Measurements from ENCODE around the gene RNF166. TPM values are rescaled to one million over a fixed set of nuclear protein-coding genes. Genes with fewer than 3 reads are reported as not detected.

Gene RNF166
- total RNA-seq, 1 experiment from 2014 or later: 16.5 TPM

- H3K9me3 ChIP-seq: no peaks in the 10 kb centered on the region
- no peaks in the 10 kb centered on the region for H3K27me3 ChIP-seq
- DNase-seq: no peak
- H3K4me3 ChIP-seq: no peak overlapping the region
- H3K36me3 ChIP-seq: no peaks in the 10 kb centered on the region
These were observed 58.8 kb downstream of the RNF166 start for GRCh38 chr16:88647178-88648070.

Other genes starting within 250 kb of the RNF166 start
- gene ZC3H18, start 136.0 kb downstream of the RNF166 start, total RNA-seq (2014; rRNA removed; shearing (Covaris generic); ENCODE audit: low replicate concordance): 10.9 and 13.2 TPM in 2 replicates
- gene IL17C, start 67.8 kb downstream of the RNF166 start, total RNA-seq (2014; rRNA removed; shearing (Covaris generic); ENCODE audit: low replicate concordance): not detected in 2 replicates
- gene CYBA, start 55.4 kb downstream of the RNF166 start, total RNA-seq (2014; rRNA removed; shearing (Covaris generic); ENCODE audit: low replicate concordance): 10.7 and 21.2 TPM in 2 replicates
- 16.8 and 25.7 TPM in 2 replicates for gene MVD, start 43.3 kb downstream of the RNF166 start, total RNA-seq (2014; rRNA removed; shearing (Covaris generic); ENCODE audit: low replicate concordance)
- not detected in 2 replicates for gene SNAI3, start 19.9 kb downstream of the RNF166 start, total RNA-seq (2014; rRNA removed; shearing (Covaris generic); ENCODE audit: low replicate concordance)
- gene CTU2, start 95 bp upstream of the RNF166 start, total RNA-seq (2014; rRNA removed; shearing (Covaris generic); ENCODE audit: low replicate concordance): 13.6 and 16.8 TPM in 2 replicates
- 77.6 and 88.5 TPM in 2 replicates for gene PIEZO1, start 78.8 kb upstream of the RNF166 start, total RNA-seq (2014; rRNA removed; shearing (Covaris generic); ENCODE audit: low replicate concordance)
- gene CDT1, start 97.4 kb upstream of the RNF166 start, total RNA-seq (2014; rRNA removed; shearing (Covaris generic); ENCODE audit: low replicate concordance): 9.3 and 14.3 TPM in 2 replicates
- 290 and 307 TPM in 2 replicates for gene APRT, start 105.5 kb upstream of the RNF166 start, total RNA-seq (2014; rRNA removed; shearing (Covaris generic); ENCODE audit: low replicate concordance)
- gene GALNS, start 150.5 kb upstream of the RNF166 start, total RNA-seq (2014; rRNA removed; shearing (Covaris generic); ENCODE audit: low replicate concordance): 8.8 and 11.3 TPM in 2 replicates
- 34.4 and 35.6 TPM in 2 replicates for gene TRAPPC2L, start 150.7 kb upstream of the RNF166 start, total RNA-seq (2014; rRNA removed; shearing (Covaris generic); ENCODE audit: low replicate concordance)
- gene PABPN1L, start 160.3 kb upstream of the RNF166 start, total RNA-seq (2014; rRNA removed; shearing (Covaris generic); ENCODE audit: low replicate concordance): not detected in 2 replicates

Data from MG63 (cell line).